GM12874 (cell line): ENCODE measurements around the gene OPCML.

Experiments
- CTCF ChIP-seq: IDR thresholded peaks from 2 replicates; pipeline ENCODE4 v1.5.1; 2011; ENCODE audit warnings: low read depth, mild to moderate bottlenecking, control low read depth, low read length, moderate library complexity; ENCODE audit not compliant: insufficient read depth

OPCML gene

DNA sequence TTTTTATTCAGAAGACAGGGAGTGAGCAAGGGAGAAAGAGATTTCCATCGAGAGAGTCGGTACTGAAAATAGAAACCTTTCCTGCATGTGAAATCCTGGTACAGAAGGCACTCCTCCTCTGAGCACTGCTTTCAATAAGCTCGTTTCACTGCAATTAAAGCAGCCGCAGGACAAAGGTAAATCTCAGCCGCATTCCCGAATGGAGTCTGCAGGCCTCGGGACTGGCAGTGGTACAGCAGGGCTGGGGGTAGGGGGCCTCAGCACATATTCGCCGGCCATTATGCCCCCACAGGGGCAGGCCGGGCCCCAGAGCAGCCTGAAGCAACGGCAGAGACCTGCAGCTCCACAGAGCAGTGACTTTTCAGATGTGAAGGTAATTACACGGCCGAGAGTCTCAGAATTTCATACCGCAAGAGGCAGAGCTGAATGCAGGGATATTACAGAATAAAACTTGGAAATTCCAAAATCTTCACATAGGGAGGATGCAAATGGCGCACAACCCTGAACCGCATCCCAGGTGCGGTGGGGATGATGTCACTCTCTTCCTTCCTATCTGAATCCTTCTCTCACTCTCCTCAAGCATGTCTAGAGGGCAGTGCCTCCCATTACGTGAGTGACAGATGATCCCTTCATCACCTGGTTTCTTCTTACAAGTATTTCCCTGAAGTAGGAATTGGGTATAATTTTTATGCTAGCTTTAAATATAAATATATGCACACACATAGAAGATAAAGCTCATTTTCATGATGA is 622.1 kb downstream of the OPCML start:
- no peak for TF ChIP-seq CTCF

DNA sequence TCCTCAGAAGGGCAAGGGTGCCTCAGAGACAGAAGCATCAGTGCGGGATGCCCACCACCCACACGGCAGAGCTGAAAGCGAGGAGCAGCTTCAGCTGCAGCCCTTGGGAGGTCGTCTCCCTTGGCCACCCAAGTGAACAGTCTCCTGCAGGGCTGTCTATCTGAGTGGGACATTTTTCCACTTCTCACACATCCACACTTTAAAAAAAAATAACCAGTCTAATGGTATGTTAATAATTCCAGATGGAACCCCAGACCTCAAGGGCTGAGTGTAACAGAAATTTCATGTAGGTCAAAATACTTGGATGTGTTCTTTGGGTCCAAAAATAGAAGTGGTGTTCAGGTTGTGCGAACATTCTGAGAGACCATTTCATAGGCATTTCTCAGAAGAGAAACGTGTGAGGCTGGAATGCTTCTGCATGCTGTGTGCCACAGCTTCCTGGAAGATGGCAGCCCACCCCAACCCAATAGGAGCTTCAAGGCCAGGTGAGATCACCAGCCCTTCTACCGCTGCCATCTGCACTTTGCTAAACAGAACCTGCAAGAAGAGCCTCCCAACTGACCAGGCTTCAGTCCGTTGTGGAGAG is 623.2 kb downstream of the OPCML start:
- no peak for TF ChIP-seq CTCF

DNA sequence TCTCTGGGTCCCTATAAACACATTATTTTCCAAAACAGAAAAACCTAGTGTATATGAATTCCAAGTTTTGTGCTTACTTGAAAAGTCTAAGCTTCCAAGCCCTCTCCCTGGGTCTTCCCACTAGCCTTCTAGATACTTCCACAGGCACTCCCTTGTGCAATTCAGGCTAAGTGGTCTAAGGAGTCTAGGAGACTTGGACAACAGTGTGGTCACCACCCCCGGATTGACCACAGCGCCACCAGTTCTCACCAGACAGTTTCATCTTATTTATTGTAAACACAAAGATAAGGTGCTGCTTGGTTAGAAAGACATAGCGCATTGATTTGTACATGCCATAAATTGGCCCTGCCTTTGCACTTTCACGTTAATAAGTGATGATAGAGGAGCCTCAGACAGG is 623.9 kb downstream of the OPCML start:
- TF ChIP-seq CTCF, result no peak

GRCh38 chr11:132907651-132908413 is 624.5 kb downstream of the OPCML start:
- TF ChIP-seq CTCF, result no peak

- no peak for TF ChIP-seq CTCF
Measured at GRCh38 chr11:132904607-132905006, 627.7 kb downstream of the OPCML start.

DNA sequence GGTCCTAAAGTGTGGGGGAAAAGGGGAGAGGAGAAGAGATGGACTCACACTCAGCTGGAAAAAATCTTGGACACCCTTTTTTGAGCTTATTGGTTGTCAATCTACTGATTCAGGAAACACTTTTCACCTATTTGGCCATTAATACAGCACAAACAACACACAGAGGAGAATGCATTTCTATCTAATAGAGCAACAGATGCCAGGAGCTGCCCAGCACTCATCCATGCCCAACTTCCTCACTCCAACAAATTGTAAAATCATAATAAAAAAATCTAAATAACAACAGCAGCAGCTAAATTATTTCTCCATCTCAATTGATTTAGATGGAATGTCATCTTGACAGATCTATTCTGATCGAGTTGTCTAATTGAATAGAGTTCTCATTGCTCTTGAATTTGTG is 628.2 kb downstream of the OPCML start:
- no peak for TF ChIP-seq CTCF

DNA sequence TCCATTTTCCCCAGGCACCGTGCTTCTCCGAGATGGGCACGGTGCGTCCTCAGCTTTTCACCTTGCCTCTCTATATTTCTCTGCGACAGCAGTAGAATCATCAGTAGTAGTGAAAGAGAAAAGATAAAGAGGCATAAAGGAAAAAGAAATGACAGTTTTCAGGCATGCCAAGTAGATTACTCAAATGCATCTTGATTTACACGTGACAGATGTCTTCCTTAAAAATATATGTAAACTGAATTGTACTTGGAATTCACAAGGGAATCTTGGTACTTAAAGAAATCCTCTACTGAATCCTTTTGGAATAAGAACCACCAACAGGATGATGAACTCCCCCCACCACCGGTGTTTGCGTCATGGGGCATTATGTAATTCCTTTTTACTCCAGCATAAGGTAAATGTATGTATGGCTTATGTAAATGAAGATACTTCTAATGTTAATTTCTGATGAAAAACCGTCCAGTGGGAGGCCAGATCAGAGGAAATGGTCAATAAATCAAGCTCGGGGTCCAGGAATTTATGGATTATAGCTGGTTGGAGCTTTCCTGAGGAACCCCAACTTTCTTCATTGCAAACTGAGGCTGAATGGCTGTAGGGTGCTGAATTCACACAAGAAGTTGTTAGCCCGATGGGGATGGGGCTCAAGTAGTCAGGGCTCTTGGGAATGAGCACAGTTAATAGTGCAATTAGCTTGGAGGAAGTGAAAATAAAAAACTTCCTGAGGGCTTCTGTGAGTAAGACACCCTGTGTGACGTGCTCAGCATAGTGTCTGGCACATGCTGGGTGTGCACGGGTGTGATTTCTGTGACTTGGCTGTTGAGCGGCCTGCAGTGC is 630.4 kb downstream of the OPCML start:
- TF ChIP-seq CTCF, result no peak
